Thyroid gland (tissue), 4 donors: Measurements from ENCODE around the gene WNT8A. TPM values are rescaled to one million over a fixed set of nuclear protein-coding genes. Genes with fewer than 3 reads are reported as not detected.

Source experiments
- DNase-seq, 2 donors: peaks; one replicate each; pipeline ENCODE4 v3.0.0-alpha.2; 2019
- H3K27ac ChIP-seq, 3 donors: fragments of 200-600 bp; sonication (generic); 1 replicate in 2 of 3; 2 replicates in 1 of 3; pipeline ENCODE4 v1.5.1; 2016 to 2019; ENCODE audit warnings: mild to moderate bottlenecking in 1 of 3, moderate library complexity in 1 of 3
- H3K27me3 ChIP-seq: fragments of 200-600 bp; sonication (generic); one replicate; pipeline ENCODE4 v1.5.1; 2019
- H3K36me3 ChIP-seq, 2 donors: fragments of 200-600 bp; sonication (generic); one replicate each; pipeline ENCODE4 v1.5.1; 2016 to 2019
- H3K4me1 ChIP-seq, 2 donors: fragments of 200-600 bp; sonication (generic); one replicate each; pipeline ENCODE4 v1.5.1; 2017 to 2019
- H3K4me3 ChIP-seq, 3 donors: fragments of 200-600 bp; sonication (generic); replicated peaks in 1 of 3; 1 replicate in 2 of 3; 2 replicates in 1 of 3; pipeline ENCODE4 v1.5.1; 2016; ENCODE audit warnings: mild to moderate bottlenecking in 1 of 3
- H3K9me3 ChIP-seq: fragments of 200-600 bp; sonication (generic); one replicate; pipeline ENCODE4 v1.5.1; 2017
- CTCF ChIP-seq, 6 experiments: fragments of 200-600 bp in 3 of 6; fragments of 450-650 bp in 3 of 6; sonication (generic) in 3 of 6; IDR thresholded peaks; one replicate each; pipeline ENCODE4 v1.5.1; 2016 to 2019; ENCODE audit warnings: antibody characterized with exemption in 6 of 6, mild to moderate bottlenecking in 2 of 6, inconsistent platforms in 1 of 6, moderate library complexity in 1 of 6
- POLR2A ChIP-seq, 2 donors: fragments of 450-650 bp; IDR thresholded peaks; one replicate each; pipeline ENCODE4 v1.6.1; 2017; ENCODE audit warnings: antibody characterized with exemption in 2 of 2, mild to moderate bottlenecking in 2 of 2, moderate library complexity in 1 of 2
- WGBS, 2 donors: methylation state at CpG; one replicate each; pipeline ENCODE4 v1.1.5; 2017; 5-methylcytosine and 5-hydroxymethylcytosine counted together
- intact Hi-C: fragments of 100-400 bp; cut with DNase I; formaldehyde crosslinking; loops from one replicate; pipeline ENCODE4 v1.15.1; 2023
- total RNA-seq, 4 donors: library from RNA; depleted of rRNA; stranded (reverse); fragments of >200 nt; gene quantifications; one replicate each; pipeline ENCODE4 v1.2.3, GENCODE V29; 2016

Gene WNT8A
- total RNA-seq, 4 donors from 2014 or later: not detected

GRCh38 chr5:138129347-138129746 lies 45.5 kb downstream of the WNT8A start:
- no peaks in the 10 kb centered on the region for H3K9me3 ChIP-seq
- H3K27ac ChIP-seq: no peak overlapping the region
- H3K4me1 ChIP-seq: no peaks in the 10 kb centered on the region
- no peak overlapping the region for H3K4me3 ChIP-seq
- H3K36me3 ChIP-seq: no peaks in the 10 kb centered on the region
- intact Hi-C loops: no loop called here
- WGBS, 2 donors: 95 to 96% methylated on average over 6 of the region's 6 CpGs
- no peak for TF ChIP-seq POLR2A (IDR thresholded peaks at IDR 0.05)
- no peak for TF ChIP-seq CTCF (IDR thresholded peaks at IDR 0.05)
- DNase-seq: no peak
- H3K27me3 ChIP-seq: no peaks in the 10 kb centered on the region

GRCh38 chr5:138132543-138132942 lies 48.7 kb downstream of the WNT8A start:
- no peak for TF ChIP-seq POLR2A (IDR thresholded peaks at IDR 0.05)
- no peak for TF ChIP-seq CTCF (IDR thresholded peaks at IDR 0.05)
- no peaks in the 10 kb centered on the region for H3K27me3 ChIP-seq
- H3K9me3 ChIP-seq: no peaks in the 10 kb centered on the region
- WGBS, 2 donors: 92 to 95% methylated on average over 7 of the region's 7 CpGs
- H3K4me1 ChIP-seq: no peaks in the 10 kb centered on the region
- DNase-seq: no peak
- H3K4me3 ChIP-seq: no peak overlapping the region
- no peak overlapping the region for H3K27ac ChIP-seq
- no peaks in the 10 kb centered on the region for H3K36me3 ChIP-seq
- intact Hi-C loops: loop anchor here (5.0 to 10.0 kb wide), 2 partner anchors 55 to 508 kb away; no protein-coding TSS in a partner anchor

GRCh38 chr5:138138949-138139780 lies 55.3 kb downstream of the WNT8A start, which contains the start of gene NME5:
Gene NME5 (minus strand): TSS chr5:138139428. CDS start chr5:138138780, 648 bp downstream.
- peak within 1 kb of the TSS in 2 of 3 donors; percentile 47 to 48 for H3K4me3 ChIP-seq
- peak; percentile 82 to 83 for DNase-seq
- H3K36me3 ChIP-seq: no peaks in the 10 kb centered on the region
- no peak within 1 kb of the TSS for H3K27ac ChIP-seq
- H3K9me3 ChIP-seq: no peaks in the 10 kb centered on the region
- no peaks in the 10 kb centered on the region for H3K4me1 ChIP-seq
- intact Hi-C loops: loop anchor here (10.0 kb wide), 1 partner anchor 514 kb away; no protein-coding TSS in a partner anchor
- no peak for TF ChIP-seq CTCF (IDR thresholded peaks at IDR 0.05)
- no peak for TF ChIP-seq POLR2A (IDR thresholded peaks at IDR 0.05)
- H3K27me3 ChIP-seq: no peaks in the 10 kb centered on the region
- 4 to 5% methylated on average over 15 to 19 of the region's 31 CpGs for WGBS, 2 donors

- Histone ChIP-seq H3K4me3 (peak overlapping the region in 1 of 3 donors; percentile 47), H3K27me3 (no peaks in the 10 kb centered on the region), H3K9me3 (no peaks in the 10 kb centered on the region), H3K4me1 (no peaks in the 10 kb centered on the region), H3K36me3 (no peaks in the 10 kb centered on the region), H3K27ac (no peak overlapping the region)
- DNase-seq: no peak
- WGBS, 2 donors: 52 to 56% methylated on average over 3 of the region's 3 CpGs
- TF ChIP-seq CTCF (IDR thresholded peaks at IDR 0.05) (no peak), POLR2A (IDR thresholded peaks at IDR 0.05) (no peak)
- intact Hi-C loops: loop anchor here (10.0 kb wide), 1 partner anchor 515 kb away; no protein-coding TSS in a partner anchor
Measured at GRCh38 chr5:138139781-138140090, 55.9 kb downstream of the WNT8A start.

- no peaks in the 10 kb centered on the region for H3K4me1 ChIP-seq
- H3K4me3 ChIP-seq: no peak overlapping the region
- no peaks in the 10 kb centered on the region for H3K9me3 ChIP-seq
- WGBS, 2 donors: 22 to 29% methylated on average over 4 of the region's 4 CpGs
- H3K36me3 ChIP-seq: no peaks in the 10 kb centered on the region
- no peaks in the 10 kb centered on the region for H3K27me3 ChIP-seq
- no peak overlapping the region for H3K27ac ChIP-seq
- no peak for DNase-seq
- intact Hi-C loops: no loop called here
- TF ChIP-seq CTCF (IDR thresholded peaks at IDR 0.05): no peak
- TF ChIP-seq POLR2A (IDR thresholded peaks at IDR 0.05): no peak
Measured at GRCh38 chr5:138140268-138140667, 56.4 kb downstream of the WNT8A start.
